HG02610 (cell line): ENCODE results near the gene GSDMA.
"Not testable (repeated sequence)": the region's sequence is repeated elsewhere in the genome, so short reads cannot be mapped to it uniquely, and the experiment has no call there.

Experiments used
- ATAC-seq: cut with Tn5 transposase; IDR thresholded peaks from one replicate; pipeline ENCODE4 v1.9.1; 2021; ENCODE audit warnings: mild to moderate bottlenecking, moderate library complexity; ENCODE audit not compliant: unreplicated experiment

Gene GSDMA

GRCh38 chr17:39928858-39929645 lies 33.8 kb upstream of the GSDMA start:
- peak; percentile 62 for ATAC-seq

- no peak for ATAC-seq
Measured at GRCh38 chr17:39929646-39930407, 33.0 kb upstream of the GSDMA start.

GRCh38 chr17:39933912-39934311 lies 28.9 kb upstream of the GSDMA start:
- no peak for ATAC-seq

GRCh38 chr17:39934324-39934723 lies 28.5 kb upstream of the GSDMA start:
- ATAC-seq, result no peak

- ATAC-seq, result no peak
Measured at GRCh38 chr17:39935909-39936308, 26.9 kb upstream of the GSDMA start.

GRCh38 chr17:39937447-39937846 lies 25.4 kb upstream of the GSDMA start:
- ATAC-seq, result no peak

- peak; percentile 55 for ATAC-seq
Measured at GRCh38 chr17:39938140-39938869, 24.5 kb upstream of the GSDMA start.

- ATAC-seq, result no peak
Measured at GRCh38 chr17:39939106-39939505, 23.7 kb upstream of the GSDMA start.

- ATAC-seq, result peak; percentile 69
Measured at GRCh38 chr17:39939588-39940419, 23.0 kb upstream of the GSDMA start.

- no peak for ATAC-seq
Measured at GRCh38 chr17:39943702-39944392, 19.0 kb upstream of the GSDMA start.

GRCh38 chr17:39944393-39944711 lies 18.5 kb upstream of the GSDMA start:
- ATAC-seq, result no peak

GRCh38 chr17:39946551-39947330 lies 16.1 kb upstream of the GSDMA start:
- no peak for ATAC-seq

- ATAC-seq, result not testable (repeated sequence)
Measured at GRCh38 chr17:39948489-39948828, 14.3 kb upstream of the GSDMA start.

GRCh38 chr17:39949028-39949427 lies 13.8 kb upstream of the GSDMA start:
- ATAC-seq, result no peak

GRCh38 chr17:39950871-39951348 lies 11.9 kb upstream of the GSDMA start:
- ATAC-seq, result no peak

GRCh38 chr17:39951924-39952679 lies 10.7 kb upstream of the GSDMA start:
- no peak for ATAC-seq

GRCh38 chr17:39952680-39953470 lies 9.9 kb upstream of the GSDMA start:
- peak; percentile 76 for ATAC-seq

- no peak for ATAC-seq
Measured at GRCh38 chr17:39953471-39953888, 9.3 kb upstream of the GSDMA start.
